ENCODE results near the gene NKX2-2. TPM values are rescaled to one million over a fixed set of nuclear protein-coding genes. Genes with fewer than 3 reads are reported as not detected.
A peak's percentile ranks its signal among the peaks of the same experiment; 100 is the strongest.

NKX2-2 gene
- total RNA-seq, 4 donors from 2014 or later, result 1.7 to 3.9 (median 2.9) TPM

- Histone ChIP-seq H3K9me3 (peaks cover 0 to 4% (median 0%) of the 10 kb centered on the region in 4 donors), H3K27ac (no peak overlapping the region), H3K4me1 (peaks cover 0 to 44% (median 0%) of the 10 kb centered on the region in 4 donors), H3K4me3 (no peak overlapping the region), H3K36me3 (no peaks in the 10 kb centered on the region), H3K27me3 (peaks cover 0 to 71% of the 10 kb centered on the region in 2 donors)
- peak in 1 of 3 donors; percentile 41 for DNase-seq
- TF ChIP-seq CTCF (IDR thresholded peaks at IDR 0.05) (no peak), POLR2A (IDR thresholded peaks at IDR 0.05) (no peak)
These were observed 3.9 kb upstream of the NKX2-2 start for GRCh38 chr20:21517566-21518277.

- Histone ChIP-seq H3K36me3 (no peaks in the 10 kb centered on the region), H3K27ac (no peak overlapping the region), H3K4me1 (peaks cover 0 to 44% (median 3%) of the 10 kb centered on the region in 4 donors), H3K27me3 (peaks cover 0 to 72% of the 10 kb centered on the region in 2 donors), H3K4me3 (no peak overlapping the region), H3K9me3 (peaks cover 0 to 4% (median 0%) of the 10 kb centered on the region in 4 donors)
- TF ChIP-seq POLR2A (IDR thresholded peaks at IDR 0.05) (no peak), CTCF (IDR thresholded peaks at IDR 0.05) (no peak)
- peak in 1 of 3 donors; percentile 25 for DNase-seq
These were observed 3.1 kb upstream of the NKX2-2 start for GRCh38 chr20:21516861-21517565.

GRCh38 chr20:21516180-21516567 lies 2.3 kb upstream of the NKX2-2 start:
- Histone ChIP-seq H3K9me3 (peaks cover 0 to 4% (median 0%) of the 10 kb centered on the region in 4 donors), H3K36me3 (no peaks in the 10 kb centered on the region), H3K27ac (no peak overlapping the region), H3K4me1 (peaks cover 0 to 45% (median 5%) of the 10 kb centered on the region in 4 donors), H3K27me3 (peaks cover 0 to 70% of the 10 kb centered on the region in 2 donors), H3K4me3 (no peak overlapping the region)
- peak in 1 of 3 donors; percentile 27 for DNase-seq
- TF ChIP-seq CTCF (IDR thresholded peaks at IDR 0.05) (no peak), POLR2A (IDR thresholded peaks at IDR 0.05) (no peak)

- DNase-seq, result no peak
- H3K9me3 ChIP-seq, result peaks cover 0 to 4% (median 0%) of the 10 kb centered on the region in 4 donors
- H3K27ac ChIP-seq, result no peak overlapping the region
- peaks cover 0 to 70% of the 10 kb centered on the region in 2 donors for H3K27me3 ChIP-seq
- TF ChIP-seq CTCF (IDR thresholded peaks at IDR 0.05) (no peak), POLR2A (IDR thresholded peaks at IDR 0.05) (no peak)
- H3K4me1 ChIP-seq, result peaks cover 0 to 51% (median 5%) of the 10 kb centered on the region in 4 donors
- H3K36me3 ChIP-seq, result no peaks in the 10 kb centered on the region
- H3K4me3 ChIP-seq, result no peak overlapping the region
These were observed 1.7 kb upstream of the NKX2-2 start for GRCh38 chr20:21515300-21516179.

GRCh38 chr20:21514553-21515251 lies 838 bp upstream of the NKX2-2 start:
- peaks cover 0 to 59% (median 8%) of the 10 kb centered on the region in 4 donors for H3K4me1 ChIP-seq

More at GRCh38 chr20:21514553-21515251, 838 bp upstream of the NKX2-2 start:
- Histone ChIP-seq H3K27me3 (peaks cover 0 to 73% of the 10 kb centered on the region in 2 donors), H3K4me3 (peak overlapping the region in 2 of 4 donors; percentile 6 to 26), H3K36me3 (no peaks in the 10 kb centered on the region), H3K9me3 (peaks cover 0 to 4% (median 0%) of the 10 kb centered on the region in 4 donors), H3K27ac (no peak overlapping the region)
- DNase-seq, result no peak
- TF ChIP-seq POLR2A (IDR thresholded peaks at IDR 0.05), result no peak
- TF ChIP-seq CTCF (IDR thresholded peaks at IDR 0.05), result no peak
